Ishikawa (cell line): ENCODE results near the gene KIF22.

Experiments used
- CEBPB ChIP-seq: IDR thresholded peaks from 2 replicates; pipeline ENCODE4 v1.6.1; 2012
- CREB1 ChIP-seq: IDR thresholded peaks from 2 replicates; pipeline ENCODE4 v1.6.1; 2012; ENCODE audit warnings: low read depth
- EGR1 ChIP-seq: IDR thresholded peaks from 2 replicates; pipeline ENCODE4 v1.6.1; 2012
- EP300 ChIP-seq: IDR thresholded peaks from 2 replicates; pipeline ENCODE4 v1.6.1; 2012; ENCODE audit warnings: borderline replicate concordance
- FOXM1 ChIP-seq: IDR thresholded peaks from 2 replicates; pipeline ENCODE4 v1.6.1; 2012; ENCODE audit warnings: low read depth, borderline replicate concordance
- NFIC ChIP-seq: IDR thresholded peaks from 2 replicates; pipeline ENCODE4 v1.6.1; 2012
- RAD21 ChIP-seq: IDR thresholded peaks from 2 replicates; pipeline ENCODE4 v1.6.1; 2012; ENCODE audit warnings: low read depth
- TAF1 ChIP-seq: IDR thresholded peaks from 2 replicates; pipeline ENCODE4 v1.6.1; 2012; ENCODE audit warnings: low read depth, mild to moderate bottlenecking
- TCF12 ChIP-seq: IDR thresholded peaks from 2 replicates; pipeline ENCODE4 v1.6.1; 2012; ENCODE audit warnings: low read depth
- TEAD4 ChIP-seq: IDR thresholded peaks from 2 replicates; pipeline ENCODE4 v1.6.1; 2012
- YY1 ChIP-seq: IDR thresholded peaks from 2 replicates; pipeline ENCODE4 v1.6.1; 2012; ENCODE audit warnings: low read depth
- ZBTB7A ChIP-seq: IDR thresholded peaks from 2 replicates; pipeline ENCODE4 v1.6.1; 2012; ENCODE audit warnings: low read depth
- TF ChIP-seq, protein P1 (sequence below): IDR thresholded peaks from 2 replicates; pipeline ENCODE4 v1.6.1; 2012
- TF ChIP-seq, protein P2 (sequence below): IDR thresholded peaks from 2 replicates; pipeline ENCODE4 v1.6.1; 2012
- TF ChIP-seq, protein P3 (sequence below): IDR thresholded peaks from 2 replicates; pipeline ENCODE4 v1.6.1; 2012; ENCODE audit warnings: low read depth, mild to moderate bottlenecking

KIF22 gene

DNA sequence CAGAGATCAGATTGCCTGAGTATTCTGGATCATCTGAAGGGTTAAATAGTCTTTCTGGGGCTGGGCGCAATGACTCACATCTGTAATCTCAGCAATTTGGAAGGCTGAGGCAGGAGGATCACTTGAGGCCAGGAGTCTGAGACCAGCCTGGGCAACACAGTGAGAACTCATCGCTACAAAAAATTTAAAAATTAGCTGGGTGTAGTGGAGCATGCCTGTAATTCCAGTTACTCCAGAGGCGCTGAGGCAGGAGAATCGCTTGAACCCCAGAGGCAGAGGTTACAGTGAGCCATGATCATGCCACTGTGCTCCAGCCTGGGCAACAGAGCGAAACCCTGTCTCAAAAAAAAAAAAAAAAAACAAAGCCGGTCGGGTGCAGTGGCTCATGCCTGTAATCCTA is 45.4 kb downstream of the KIF22 start:
- TF ChIP-seq TAF1 (no peak), FOXM1 (no peak), CREB1 (no peak), YY1 (no peak), TCF12 (no peak), NFIC (no peak), EGR1 (no peak), CEBPB (no peak), TEAD4 (no peak), RAD21 (no peak), EP300 (no peak), ZBTB7A (no peak)
- TF ChIP-seq, protein P1, sequence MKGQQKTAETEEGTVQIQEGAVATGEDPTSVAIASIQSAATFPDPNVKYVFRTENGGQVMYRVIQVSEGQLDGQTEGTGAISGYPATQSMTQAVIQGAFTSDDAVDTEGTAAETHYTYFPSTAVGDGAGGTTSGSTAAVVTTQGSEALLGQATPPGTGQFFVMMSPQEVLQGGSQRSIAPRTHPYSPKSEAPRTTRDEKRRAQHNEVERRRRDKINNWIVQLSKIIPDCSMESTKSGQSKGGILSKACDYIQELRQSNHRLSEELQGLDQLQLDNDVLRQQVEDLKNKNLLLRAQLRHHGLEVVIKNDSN, result no peak
- TF ChIP-seq, protein P2, sequence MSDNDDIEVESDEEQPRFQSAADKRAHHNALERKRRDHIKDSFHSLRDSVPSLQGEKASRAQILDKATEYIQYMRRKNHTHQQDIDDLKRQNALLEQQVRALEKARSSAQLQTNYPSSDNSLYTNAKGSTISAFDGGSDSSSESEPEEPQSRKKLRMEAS, result no peak
- TF ChIP-seq, protein P3, sequence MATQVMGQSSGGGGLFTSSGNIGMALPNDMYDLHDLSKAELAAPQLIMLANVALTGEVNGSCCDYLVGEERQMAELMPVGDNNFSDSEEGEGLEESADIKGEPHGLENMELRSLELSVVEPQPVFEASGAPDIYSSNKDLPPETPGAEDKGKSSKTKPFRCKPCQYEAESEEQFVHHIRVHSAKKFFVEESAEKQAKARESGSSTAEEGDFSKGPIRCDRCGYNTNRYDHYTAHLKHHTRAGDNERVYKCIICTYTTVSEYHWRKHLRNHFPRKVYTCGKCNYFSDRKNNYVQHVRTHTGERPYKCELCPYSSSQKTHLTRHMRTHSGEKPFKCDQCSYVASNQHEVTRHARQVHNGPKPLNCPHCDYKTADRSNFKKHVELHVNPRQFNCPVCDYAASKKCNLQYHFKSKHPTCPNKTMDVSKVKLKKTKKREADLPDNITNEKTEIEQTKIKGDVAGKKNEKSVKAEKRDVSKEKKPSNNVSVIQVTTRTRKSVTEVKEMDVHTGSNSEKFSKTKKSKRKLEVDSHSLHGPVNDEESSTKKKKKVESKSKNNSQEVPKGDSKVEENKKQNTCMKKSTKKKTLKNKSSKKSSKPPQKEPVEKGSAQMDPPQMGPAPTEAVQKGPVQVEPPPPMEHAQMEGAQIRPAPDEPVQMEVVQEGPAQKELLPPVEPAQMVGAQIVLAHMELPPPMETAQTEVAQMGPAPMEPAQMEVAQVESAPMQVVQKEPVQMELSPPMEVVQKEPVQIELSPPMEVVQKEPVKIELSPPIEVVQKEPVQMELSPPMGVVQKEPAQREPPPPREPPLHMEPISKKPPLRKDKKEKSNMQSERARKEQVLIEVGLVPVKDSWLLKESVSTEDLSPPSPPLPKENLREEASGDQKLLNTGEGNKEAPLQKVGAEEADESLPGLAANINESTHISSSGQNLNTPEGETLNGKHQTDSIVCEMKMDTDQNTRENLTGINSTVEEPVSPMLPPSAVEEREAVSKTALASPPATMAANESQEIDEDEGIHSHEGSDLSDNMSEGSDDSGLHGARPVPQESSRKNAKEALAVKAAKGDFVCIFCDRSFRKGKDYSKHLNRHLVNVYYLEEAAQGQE, result no peak

DNA sequence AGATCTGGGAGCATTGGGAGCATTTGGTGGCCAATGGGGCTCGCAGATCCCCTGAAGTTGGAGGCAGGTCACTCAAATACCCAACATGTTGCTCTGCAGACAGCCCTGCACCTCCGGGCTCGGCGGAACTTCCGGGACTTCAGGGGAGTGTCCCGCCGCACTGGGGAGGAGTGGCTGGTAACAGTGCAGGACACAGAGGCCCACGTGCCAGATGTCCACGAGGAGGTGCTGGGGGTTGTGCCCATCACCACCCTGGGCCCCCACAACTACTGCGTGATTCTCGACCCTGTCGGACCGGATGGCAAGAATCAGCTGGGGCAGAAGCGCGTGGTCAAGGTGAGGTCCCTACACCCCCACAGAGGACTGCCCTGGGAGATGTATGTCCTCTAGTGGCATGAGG is 46.1 kb downstream of the KIF22 start:
- TF ChIP-seq, protein P1, result no peak
- TF ChIP-seq FOXM1 (no peak), EGR1 (no peak), ZBTB7A (no peak), RAD21 (no peak), CREB1 (no peak), YY1 (no peak), TEAD4 (no peak), NFIC (no peak), TCF12 (no peak), CEBPB (no peak), EP300 (no peak), TAF1 (no peak)
- TF ChIP-seq, protein P2, result no peak
- TF ChIP-seq, protein P3, result no peak

DNA sequence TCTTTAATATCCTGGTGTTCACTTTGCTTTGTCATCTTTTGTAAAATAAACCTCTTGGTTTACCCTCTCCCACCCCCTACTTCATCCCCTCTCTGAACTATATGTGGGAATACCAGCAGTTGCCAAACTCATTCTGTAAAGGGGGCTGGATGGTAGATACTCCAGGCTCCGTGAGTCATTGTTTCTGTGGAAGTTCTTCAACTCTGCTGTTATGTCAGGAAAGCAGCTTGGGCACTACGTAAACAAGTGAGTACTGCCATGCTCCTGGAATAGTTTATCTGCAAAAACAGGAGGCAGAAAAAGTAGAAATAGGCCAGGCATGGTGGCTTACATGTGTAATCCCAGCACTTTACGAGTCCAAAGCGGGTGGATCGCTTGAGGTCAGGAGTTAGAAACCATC is 47.3 kb downstream of the KIF22 start:
- TF ChIP-seq FOXM1 (no peak), CREB1 (no peak), TCF12 (no peak), TAF1 (no peak), RAD21 (no peak), TEAD4 (no peak), EGR1 (no peak), CEBPB (no peak)

DNA sequence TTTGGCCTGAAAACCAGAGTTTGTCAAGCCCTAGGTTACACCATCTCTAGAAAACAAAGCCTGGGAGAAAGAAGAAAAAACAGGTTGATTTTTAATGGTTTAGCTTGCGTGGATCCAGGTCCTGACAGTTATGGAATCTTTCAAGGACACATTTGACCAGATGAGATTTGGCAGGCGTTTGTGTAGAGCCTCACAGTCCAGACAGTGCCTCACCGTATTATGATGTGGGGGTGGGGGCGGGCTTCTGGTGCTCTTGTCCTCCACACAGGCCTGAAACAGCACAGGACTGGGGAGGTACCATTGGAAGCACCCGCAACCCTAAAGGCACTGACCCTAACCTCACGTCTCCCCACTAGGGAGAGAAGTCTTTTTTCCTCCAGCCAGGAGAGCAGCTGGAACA is 49.3 kb downstream of the KIF22 start:
- TF ChIP-seq TAF1, result no peak
- TF ChIP-seq, protein P1, result no peak
- TF ChIP-seq TCF12, result no peak
- no peak for TF ChIP-seq EP300
- TF ChIP-seq FOXM1, result no peak
- TF ChIP-seq, protein P2, result no peak
- no peak for TF ChIP-seq YY1
- no peak for TF ChIP-seq NFIC
- TF ChIP-seq TEAD4, result no peak
- TF ChIP-seq, protein P3, result no peak
- no peak for TF ChIP-seq RAD21
- no peak for TF ChIP-seq EGR1
- no peak for TF ChIP-seq CEBPB
- TF ChIP-seq ZBTB7A, result no peak
